Right forelimb (tissue), 1 donor: ENCODE results near the gene CASP10.
"Not testable (repeated sequence)": the region's sequence is repeated elsewhere in the genome, so short reads cannot be mapped to it uniquely, and the experiment has no call there.

Source experiments
- DNase-seq: peaks from one replicate; pipeline ENCODE4 v3.0.0-alpha.2; 2018

CASP10 gene, protein sequence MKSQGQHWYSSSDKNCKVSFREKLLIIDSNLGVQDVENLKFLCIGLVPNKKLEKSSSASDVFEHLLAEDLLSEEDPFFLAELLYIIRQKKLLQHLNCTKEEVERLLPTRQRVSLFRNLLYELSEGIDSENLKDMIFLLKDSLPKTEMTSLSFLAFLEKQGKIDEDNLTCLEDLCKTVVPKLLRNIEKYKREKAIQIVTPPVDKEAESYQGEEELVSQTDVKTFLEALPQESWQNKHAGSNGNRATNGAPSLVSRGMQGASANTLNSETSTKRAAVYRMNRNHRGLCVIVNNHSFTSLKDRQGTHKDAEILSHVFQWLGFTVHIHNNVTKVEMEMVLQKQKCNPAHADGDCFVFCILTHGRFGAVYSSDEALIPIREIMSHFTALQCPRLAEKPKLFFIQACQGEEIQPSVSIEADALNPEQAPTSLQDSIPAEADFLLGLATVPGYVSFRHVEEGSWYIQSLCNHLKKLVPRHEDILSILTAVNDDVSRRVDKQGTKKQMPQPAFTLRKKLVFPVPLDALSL

DNA sequence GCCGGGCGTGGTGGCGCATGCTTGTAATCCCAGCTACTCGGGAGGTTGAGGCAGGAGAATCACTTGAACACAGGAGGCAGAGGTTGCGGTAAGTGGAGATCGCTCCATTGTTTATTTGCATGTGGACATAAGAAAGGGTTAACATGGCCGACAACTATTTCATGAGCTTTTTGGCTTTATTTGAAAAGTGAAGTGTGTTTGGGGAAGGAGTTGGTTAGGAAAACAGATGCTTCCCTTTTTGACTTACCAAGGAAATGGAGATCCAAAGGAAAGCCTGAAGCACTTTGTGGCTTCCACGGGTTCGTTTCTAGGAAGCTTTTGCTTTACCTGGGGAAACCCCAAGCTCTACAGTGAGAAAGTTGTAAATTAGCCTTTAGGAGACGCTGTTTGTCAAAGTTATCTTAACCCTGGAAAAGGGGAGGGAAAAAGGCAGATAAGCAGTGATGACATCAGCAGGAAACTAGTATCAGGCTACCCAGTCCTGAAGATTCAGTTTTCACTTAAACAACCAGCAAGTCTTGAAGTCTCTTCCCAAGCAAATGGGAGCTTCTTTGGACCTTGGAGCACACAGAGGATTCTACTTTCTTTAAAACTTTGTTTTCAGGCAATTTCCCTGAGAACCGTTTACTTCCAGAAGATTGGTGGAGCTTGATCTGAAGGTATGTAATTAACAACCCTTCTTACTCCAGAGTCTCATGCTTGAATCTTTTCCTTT is at the start of gene CASP10:
Gene CASP10, plus strand, starts transcription at position 492 of the 715 bp plus-strand sequence. CDS start 2,637 bp downstream, outside the sequence.
- DNase-seq, result no peak

DNA sequence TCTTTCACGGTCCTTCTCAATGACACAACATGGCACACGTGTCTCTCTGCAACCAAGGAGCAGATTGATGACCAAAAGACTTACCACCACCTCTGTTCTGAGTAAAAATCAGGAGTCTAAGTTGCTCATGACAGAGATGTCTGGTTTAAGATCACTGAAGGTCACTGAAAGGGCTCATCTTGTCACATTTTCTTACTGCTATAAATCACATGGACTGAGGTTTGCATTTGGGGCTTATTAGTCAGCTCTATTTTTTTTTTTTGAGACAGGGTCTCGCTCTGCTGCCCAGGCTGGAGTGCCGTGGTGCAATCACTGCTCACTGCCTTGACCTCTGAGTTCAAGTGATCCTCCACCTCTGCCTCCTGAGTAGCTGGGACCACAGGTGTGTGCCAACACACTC is 47.6 kb upstream of the CASP10 start:
- no peak for DNase-seq

GRCh38 chr2:201136889-201137321 is 46.0 kb upstream of the CASP10 start:
- no peak for DNase-seq

GRCh38 chr2:201137505-201138400 is 45.2 kb upstream of the CASP10 start:
- DNase-seq, result no peak

- DNase-seq, result no peak
Measured at GRCh38 chr2:201138401-201138970, 44.5 kb upstream of the CASP10 start.

DNA sequence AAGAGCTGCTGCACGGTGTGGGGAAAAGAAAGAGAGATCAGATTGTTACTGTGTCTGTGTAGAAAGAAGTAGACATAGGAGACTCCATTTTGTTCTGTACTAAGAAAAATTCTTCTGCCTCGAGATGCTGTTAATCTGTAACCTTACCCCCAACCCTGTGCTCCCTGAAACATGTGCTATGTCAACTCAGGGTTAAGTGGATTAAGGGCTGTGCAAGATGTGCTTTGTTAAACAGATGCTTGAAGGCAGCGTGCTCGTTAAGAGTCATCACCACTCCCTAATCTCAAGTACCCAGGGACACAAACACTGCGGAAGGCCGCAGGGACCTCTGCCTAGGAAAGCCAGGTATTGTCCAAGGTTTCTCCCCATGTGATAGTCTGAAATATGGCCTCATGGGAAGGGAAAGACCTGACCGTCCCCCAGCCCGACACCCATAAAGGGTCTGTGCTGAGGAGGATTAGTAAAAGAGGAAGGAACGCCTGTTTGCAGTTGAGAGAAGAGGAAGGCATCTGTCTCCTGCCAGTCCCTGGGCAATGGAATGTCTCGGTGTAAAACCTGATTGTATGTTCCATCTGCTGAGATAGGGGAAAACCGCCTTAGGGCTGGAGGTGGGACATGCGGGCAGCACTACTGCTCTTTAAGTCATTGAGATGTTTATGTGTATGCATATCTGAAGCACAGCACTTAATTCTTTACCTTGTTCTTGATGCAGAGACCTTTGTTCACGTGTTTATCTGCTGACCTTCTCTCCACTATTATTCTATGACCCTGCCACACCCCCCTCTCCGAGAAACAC is 43.8 kb upstream of the CASP10 start:
- DNase-seq, result not testable (repeated sequence)

GRCh38 chr2:201139836-201140604 is 42.9 kb upstream of the CASP10 start:
- DNase-seq, result no peak

GRCh38 chr2:201144101-201145051 is 38.6 kb upstream of the CASP10 start:
- no peak for DNase-seq

DNA sequence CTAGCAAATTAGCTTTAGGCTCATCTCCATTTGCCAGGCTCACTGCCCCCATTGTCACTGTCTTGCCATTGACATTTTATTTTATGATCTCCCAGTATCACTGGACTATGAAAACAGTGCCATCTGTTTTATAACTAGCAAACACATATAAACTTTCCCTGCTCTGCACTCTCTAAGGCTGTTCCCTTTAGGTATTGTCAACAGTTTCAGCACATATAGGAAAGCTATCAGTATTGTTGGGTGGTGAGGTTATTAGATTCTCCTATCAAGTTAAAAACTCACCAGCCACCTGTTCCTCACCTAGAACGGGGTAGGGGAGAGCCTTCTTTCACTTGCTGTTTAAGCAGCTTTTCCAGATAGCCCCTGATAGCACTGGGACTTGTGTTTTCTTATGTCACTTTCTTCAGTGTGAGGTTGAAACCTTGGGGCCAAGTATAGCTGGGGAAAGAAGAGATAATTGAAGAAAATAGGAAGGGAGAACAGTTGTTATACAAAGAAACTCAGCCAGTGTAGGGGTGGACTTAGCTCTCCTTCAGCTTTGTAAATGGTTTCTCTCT is 34.4 kb upstream of the CASP10 start:
- DNase-seq, result no peak

DNA sequence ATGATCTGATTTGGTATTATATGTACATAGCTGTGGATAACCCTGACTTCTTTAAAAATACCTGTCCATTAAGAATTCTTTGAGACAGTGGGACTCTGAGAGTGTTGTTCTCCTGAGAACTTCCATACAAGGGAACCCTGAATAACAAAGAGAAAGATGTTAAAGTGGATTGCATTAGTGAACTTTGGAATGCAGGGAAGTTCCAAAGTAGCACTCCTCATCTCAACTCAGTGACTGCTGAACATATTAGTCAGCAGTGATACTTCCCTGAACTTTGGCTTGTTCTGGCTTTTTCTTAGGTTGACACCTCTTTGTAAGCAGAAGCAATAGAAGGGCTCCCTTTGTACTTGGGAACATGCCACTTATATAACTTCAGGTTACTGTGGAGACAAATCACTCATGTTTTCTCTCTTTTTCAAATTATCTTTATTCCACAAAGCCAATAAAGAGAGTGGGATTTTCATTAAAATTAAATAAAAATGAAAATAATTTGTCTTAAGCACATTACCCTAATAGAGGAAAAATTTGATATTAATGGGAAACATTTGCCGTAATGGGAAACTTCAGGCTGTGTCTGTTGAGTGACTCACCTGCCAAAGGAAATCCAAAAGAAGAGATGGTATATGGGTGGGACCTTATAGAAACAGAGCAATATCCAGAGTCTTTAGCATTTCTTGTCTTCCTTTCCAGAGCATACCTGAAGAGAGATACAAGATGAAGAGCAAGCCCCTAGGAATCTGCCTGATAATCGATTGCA is 33.7 kb upstream of the CASP10 start:
- no peak for DNase-seq

GRCh38 chr2:201149821-201150165 is 33.1 kb upstream of the CASP10 start:
- DNase-seq, result not testable (repeated sequence)

GRCh38 chr2:201150454-201151020 is 32.4 kb upstream of the CASP10 start:
- DNase-seq, result no peak

GRCh38 chr2:201151127-201151981 is 31.6 kb upstream of the CASP10 start:
- DNase-seq, result no peak

GRCh38 chr2:201152517-201152916 is 30.4 kb upstream of the CASP10 start:
- no peak for DNase-seq

DNA sequence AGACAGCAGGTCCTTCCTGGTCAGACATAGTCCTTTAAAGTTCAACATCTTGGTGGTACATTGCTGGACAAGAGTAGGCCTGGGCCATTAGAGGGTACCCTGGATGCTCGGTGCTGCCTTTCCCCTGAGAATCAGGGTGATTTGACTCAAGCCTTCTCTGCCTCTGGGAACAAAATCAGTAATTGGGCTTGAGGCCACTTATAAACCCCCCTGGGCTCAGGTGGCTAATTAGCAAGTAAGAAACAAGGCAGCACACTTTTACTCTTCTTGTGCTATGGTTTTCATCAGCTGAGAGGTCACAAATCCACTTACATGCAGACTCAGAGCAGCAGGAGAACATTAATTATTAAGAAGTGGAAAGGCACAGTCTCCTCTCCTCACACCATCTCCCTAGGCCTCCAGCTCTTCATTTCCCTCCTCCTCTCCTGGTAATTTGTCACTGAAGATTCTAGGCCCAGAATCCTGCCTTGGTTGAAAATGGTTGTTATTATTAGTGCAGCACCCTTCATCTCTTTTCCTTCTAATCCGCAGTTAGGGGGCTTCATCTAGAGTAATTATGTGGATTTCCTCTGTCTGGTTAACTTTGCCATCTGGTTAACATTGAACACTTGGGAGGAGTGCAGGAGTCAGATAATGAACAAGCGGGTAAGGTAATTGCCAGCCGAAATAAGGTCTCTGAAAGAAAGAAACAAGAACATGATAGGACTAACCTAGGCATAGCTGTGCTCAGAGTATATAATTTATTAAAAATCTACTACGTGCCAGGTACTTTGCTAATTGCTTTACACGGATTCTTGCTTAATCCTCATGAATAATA is 29.7 kb upstream of the CASP10 start:
- DNase-seq, result no peak
